Upper lobe of left lung (tissue), 4 donors: ENCODE data around the gene TNPO1.

Experiments used
- EP300 ChIP-seq, 4 donors: sonication (generic); formaldehyde crosslinking; IDR thresholded peaks; one replicate each; pipeline ENCODE4 v1.5.1; 2017; ENCODE audit warnings: antibody characterized with exemption in 4 of 4, control low read depth in 2 of 4
- POLR2A ChIP-seq, 4 donors: fragments of 450-650 bp; IDR thresholded peaks; one replicate each; pipeline ENCODE4 v1.5.1; 2016 to 2017; ENCODE audit warnings: antibody characterized with exemption in 4 of 4, mild to moderate bottlenecking in 2 of 4
- POLR2AphosphoS5 ChIP-seq, 2 donors: sonication (generic); formaldehyde crosslinking; IDR thresholded peaks; one replicate each; pipeline ENCODE4 v1.5.1; 2017; ENCODE audit warnings: antibody characterized with exemption in 2 of 2

- no peak for TF ChIP-seq EP300 (IDR thresholded peaks at IDR 0.05)
- TF ChIP-seq POLR2A (IDR thresholded peaks at IDR 0.05) = no peak
- TF ChIP-seq POLR2AphosphoS5 (IDR thresholded peaks at IDR 0.05) = no peak
These were observed 18.5 kb downstream of the TNPO1 start for GRCh38 chr5:72834924-72835323.
